Suprapubic skin (tissue), 4 donors: Measurements from ENCODE around the gene TMEM208.

ENCODE experiments used
- CTCF ChIP-seq, 2 donors: fragments of 200-600 bp in 1 of 2; fragments of 450-650 bp in 1 of 2; sonication (generic) in 1 of 2; IDR thresholded peaks; one replicate each; pipeline ENCODE4 v1.5.1; 2016 to 2019; ENCODE audit warnings: antibody characterized with exemption in 2 of 2, mild to moderate bottlenecking in 1 of 2, moderate library complexity in 1 of 2
- EP300 ChIP-seq: sonication (generic); formaldehyde crosslinking; IDR thresholded peaks from one replicate; pipeline ENCODE4 v1.6.1; 2017; ENCODE audit warnings: antibody characterized with exemption
- POLR2A ChIP-seq, 2 donors: fragments of 450-650 bp; IDR thresholded peaks; one replicate each; pipeline ENCODE4 v1.6.1; 2017; ENCODE audit warnings: antibody characterized with exemption in 2 of 2, mild to moderate bottlenecking in 2 of 2, moderate library complexity in 2 of 2
- POLR2AphosphoS5 ChIP-seq, 3 donors: sonication (generic); formaldehyde crosslinking; IDR thresholded peaks; one replicate each; pipeline ENCODE4 v1.6.1; 2017; ENCODE audit warnings: antibody characterized with exemption in 3 of 3

GRCh38 chr16:67237396-67238277 lies 10.7 kb downstream of the TMEM208 start:
- TF ChIP-seq POLR2AphosphoS5 (IDR thresholded peaks at IDR 0.05) (no peak), CTCF (IDR thresholded peaks at IDR 0.05) (no peak), POLR2A (IDR thresholded peaks at IDR 0.05) (no peak), EP300 (no peak)
